ENCODE measurements around the gene ADA.

ADA gene

GRCh38 chr20:44643154-44643519, 8.4 kb downstream of the ADA start:
- Histone ChIP-seq H3K27ac (peak overlapping the region; percentile 91), H3K4me2 (peak overlapping the region; percentile 86), H2AFZ (ENCODE audit: low read depth) (no peak overlapping the region), H3K4me3 (IDR thresholded peaks at IDR 0.05; ENCODE audit: insufficient read depth, low read depth, low read length) (no peak overlapping the region), H4K20me1 (ENCODE audit: insufficient read depth) (no peaks in the 10 kb centered on the region), H3K79me2 (ENCODE audit: insufficient read depth, low read depth) (peaks cover 65% of the 10 kb centered on the region), H3K4me1 (ENCODE audit: low read depth, poor library complexity, severe bottlenecking) (peaks cover 79% of the 10 kb centered on the region), H3K27me3 (ENCODE audit: insufficient read depth, low read depth) (no peaks in the 10 kb centered on the region), H3K9ac (peak overlapping the region; percentile 66; the same call in 1 of the 2 replicates), H3K36me3 (ENCODE audit: insufficient read depth) (no peaks in the 10 kb centered on the region; the same call in 1 of the 2 replicates)
- no peak; the same call in none of the 2 replicates for TF ChIP-seq CTCF (conservative IDR thresholded peaks at IDR 0.05; ENCODE audit: low read depth, low read length)

DNA sequence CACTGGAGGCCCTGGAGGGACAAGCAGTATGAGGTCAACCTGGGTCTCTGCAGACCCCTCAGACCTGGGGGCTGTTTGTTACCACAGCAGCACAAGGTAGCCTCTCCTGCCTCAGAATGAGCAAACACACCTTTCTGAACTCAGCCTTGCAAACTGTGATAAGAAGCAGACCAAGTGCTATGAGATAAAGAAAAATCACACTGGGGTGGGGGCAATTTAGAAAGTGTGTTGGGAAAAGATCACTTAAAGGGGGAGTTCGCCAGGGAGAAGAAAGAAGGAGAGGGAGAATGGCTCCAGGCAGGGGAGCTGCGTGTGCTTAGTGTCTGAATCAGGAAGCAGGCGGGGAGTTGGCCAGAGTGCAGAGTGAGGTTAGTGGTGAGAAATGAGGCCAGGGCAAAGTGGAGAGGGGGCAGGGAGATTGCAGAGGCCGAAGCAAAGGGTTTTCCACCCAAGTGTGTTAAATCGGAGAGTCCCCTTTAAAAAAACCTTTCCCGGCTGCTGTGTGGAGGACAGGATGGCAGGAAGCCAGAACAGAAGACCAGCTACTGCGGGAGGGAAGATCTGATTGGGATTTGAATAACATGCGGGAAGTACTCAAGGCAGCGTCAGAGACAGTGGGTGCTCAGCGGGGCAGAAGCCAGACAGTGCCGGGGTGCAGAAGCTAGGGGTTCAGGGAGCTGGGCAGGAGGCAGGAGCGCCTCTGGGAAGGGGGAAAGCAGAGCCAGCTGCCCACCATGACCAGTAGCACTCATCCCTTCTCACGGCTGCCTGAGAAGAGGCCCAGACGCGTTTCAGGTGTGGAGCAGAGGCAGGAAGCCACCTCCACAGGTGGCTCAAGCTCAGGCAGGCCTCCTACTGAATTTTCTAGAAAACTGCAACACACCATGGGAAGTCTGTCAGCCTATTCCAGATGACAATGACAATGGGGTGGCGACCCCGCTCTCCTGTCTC, 9.0 kb downstream of the ADA start:
- peak overlapping the region; percentile 86 for H3K4me2 ChIP-seq
- H2AFZ ChIP-seq (ENCODE audit: low read depth), result peak overlapping the region; percentile 44; the same call in 1 of the 2 replicates
- peak; percentile 62 for TF ChIP-seq CTCF (conservative IDR thresholded peaks at IDR 0.05; ENCODE audit: low read depth, low read length)
- H3K4me3 ChIP-seq (IDR thresholded peaks at IDR 0.05; ENCODE audit: insufficient read depth, low read depth, low read length), result no peak overlapping the region
- H4K20me1 ChIP-seq (ENCODE audit: insufficient read depth), result no peaks in the 10 kb centered on the region
- H3K27me3 ChIP-seq (ENCODE audit: insufficient read depth, low read depth), result no peaks in the 10 kb centered on the region
- H3K36me3 ChIP-seq (ENCODE audit: insufficient read depth), result no peaks in the 10 kb centered on the region; the same call in 1 of the 2 replicates
- H3K9ac ChIP-seq, result peak overlapping the region; percentile 66; the same call in 1 of the 2 replicates
- peaks cover 72% of the 10 kb centered on the region for H3K4me1 ChIP-seq (ENCODE audit: low read depth, poor library complexity, severe bottlenecking)
- peaks cover 65% of the 10 kb centered on the region for H3K79me2 ChIP-seq (ENCODE audit: insufficient read depth, low read depth)
- peak overlapping the region; percentile 91 for H3K27ac ChIP-seq

- Histone ChIP-seq H2AFZ (ENCODE audit: low read depth) (no peak overlapping the region), H3K4me2 (peak overlapping the region; percentile 86; the same call in 1 of the 2 replicates), H3K79me2 (ENCODE audit: insufficient read depth, low read depth) (peaks cover 70% of the 10 kb centered on the region), H3K36me3 (ENCODE audit: insufficient read depth) (no peaks in the 10 kb centered on the region; the same call in 1 of the 2 replicates), H3K27ac (peak overlapping the region; percentile 91; the same call in 1 of the 2 replicates), H3K4me3 (IDR thresholded peaks at IDR 0.05; ENCODE audit: insufficient read depth, low read depth, low read length) (no peak overlapping the region), H3K27me3 (ENCODE audit: insufficient read depth, low read depth) (no peaks in the 10 kb centered on the region), H3K4me1 (ENCODE audit: low read depth, poor library complexity, severe bottlenecking) (peaks cover 60% of the 10 kb centered on the region), H4K20me1 (ENCODE audit: insufficient read depth) (no peaks in the 10 kb centered on the region), H3K9ac (no peak overlapping the region; the same call in 1 of the 2 replicates)
- no peak for TF ChIP-seq CTCF (conservative IDR thresholded peaks at IDR 0.05; ENCODE audit: low read depth, low read length)
These were observed 10.2 kb downstream of the ADA start for GRCh38 chr20:44641325-44641724.

- no peaks in the 10 kb centered on the region for H3K27me3 ChIP-seq (ENCODE audit: insufficient read depth, low read depth)
- peaks cover 52% of the 10 kb centered on the region for H3K4me1 ChIP-seq (ENCODE audit: low read depth, poor library complexity, severe bottlenecking)
- peaks cover 4% of the 10 kb centered on the region; the same call in 1 of the 2 replicates for H3K36me3 ChIP-seq (ENCODE audit: insufficient read depth)
- no peak overlapping the region for H3K9ac ChIP-seq
- no peak overlapping the region for H3K27ac ChIP-seq
- no peak overlapping the region for H2AFZ ChIP-seq (ENCODE audit: low read depth)
- no peak overlapping the region for H3K4me2 ChIP-seq
- H3K4me3 ChIP-seq (IDR thresholded peaks at IDR 0.05; ENCODE audit: insufficient read depth, low read depth, low read length), result no peak overlapping the region
- no peaks in the 10 kb centered on the region for H4K20me1 ChIP-seq (ENCODE audit: insufficient read depth)
- peaks cover 69% of the 10 kb centered on the region for H3K79me2 ChIP-seq (ENCODE audit: insufficient read depth, low read depth)
- TF ChIP-seq CTCF (conservative IDR thresholded peaks at IDR 0.05; ENCODE audit: low read depth, low read length), result no peak
These were observed 11.0 kb downstream of the ADA start for GRCh38 chr20:44640522-44640921.

Data from KMS-11 (cell line).